HepG2 (cell line): Measurements from ENCODE around the gene WNT5B. TPM values are rescaled to one million over a fixed set of nuclear protein-coding genes. Genes with fewer than 3 reads are reported as not detected.

ENCODE experiments used
- ATAD3A ChIP-seq: sonication (generic); formaldehyde crosslinking; IDR thresholded peaks from 2 replicates; pipeline ENCODE4 v1.4.0; 2020; ENCODE audit warnings: missing genetic modification reagents
- BRCA1 ChIP-seq: sonication (generic); formaldehyde crosslinking; IDR thresholded peaks from 2 replicates; pipeline ENCODE4 v1.4.0; 2020; ENCODE audit warnings: missing genetic modification reagents
- ETS1 ChIP-seq: sonication (generic); formaldehyde crosslinking; IDR thresholded peaks from 2 replicates; pipeline ENCODE4 v1.4.0; 2020; ENCODE audit warnings: missing genetic modification reagents
- FOXA1 ChIP-seq, 2 experiments: fragments of 450-650 bp in 1 of 2; sonication (generic) in 1 of 2; formaldehyde crosslinking in 1 of 2; IDR thresholded peaks; 2 replicates each; pipeline versions ENCODE4 v1.4.0 to v1.6.1; 2016 to 2020; ENCODE audit warnings: missing genetic modification reagents in 1 of 2
- GLMP ChIP-seq: sonication (generic); formaldehyde crosslinking; IDR thresholded peaks from 2 replicates; pipeline ENCODE4 v1.9.0; 2021; ENCODE audit warnings: missing genetic modification reagents, mild to moderate bottlenecking, borderline replicate concordance
- MAFF ChIP-seq: IDR thresholded peaks from 2 replicates; pipeline ENCODE4 v1.6.1; 2011; ENCODE audit warnings: low read depth, low read length, improper control_type of control experiment
- NONO ChIP-seq, 2 experiments: fragments of 450-650 bp in 1 of 2; sonication (generic) in 1 of 2; formaldehyde crosslinking in 1 of 2; IDR thresholded peaks in 1 of 2; conservative IDR thresholded peaks in 1 of 2; 2 replicates each; pipeline versions ENCODE4 v1.6.1 to v1.8.0; 2017 to 2022; ENCODE audit warnings: mild to moderate bottlenecking in 1 of 2, missing genetic modification reagents in 1 of 2, moderate library complexity in 1 of 2
- ONECUT2 ChIP-seq: sonication (generic); formaldehyde crosslinking; IDR thresholded peaks from 2 replicates; pipeline ENCODE4 v1.4.0; 2020; ENCODE audit warnings: missing genetic modification reagents
- POLR2A ChIP-seq, 2 experiments: IDR thresholded peaks; 2 replicates each; pipeline ENCODE4 v1.6.1; 2011; ENCODE audit warnings: low read depth in 2 of 2, low read length in 2 of 2, mild to moderate bottlenecking in 1 of 2, moderate library complexity in 1 of 2; ENCODE audit not compliant: insufficient read depth in 1 of 2
- REST ChIP-seq, 2 experiments: IDR thresholded peaks; 2 replicates each; pipeline ENCODE4 v1.6.1; 2011 to 2012; ENCODE audit warnings: low read length in 2 of 2, borderline replicate concordance in 1 of 2, low read depth in 1 of 2, mild to moderate bottlenecking in 1 of 2, moderate library complexity in 1 of 2
- TBP ChIP-seq: sonication (generic); formaldehyde crosslinking; IDR thresholded peaks from 2 replicates; pipeline ENCODE4 v1.5.0; 2020; ENCODE audit warnings: missing genetic modification reagents
- ZBTB40 ChIP-seq, 2 experiments: fragments of 450-650 bp in 1 of 2; sonication (generic) in 1 of 2; formaldehyde crosslinking in 1 of 2; IDR thresholded peaks; 2 replicates each; pipeline versions ENCODE4 v1.6.1 to v1.8.0; 2016 to 2022; ENCODE audit warnings: antibody characterized with exemption in 1 of 2, mild to moderate bottlenecking in 1 of 2, missing genetic modification reagents in 1 of 2
- ZNF572 ChIP-seq: sonication (generic); formaldehyde crosslinking; IDR thresholded peaks from 2 replicates; pipeline ENCODE4 v1.5.1; 2020; ENCODE audit warnings: mild to moderate bottlenecking, missing genetic modification reagents
- polyA plus RNA-seq, 8 experiments: library from polyadenylated mRNA; depleted of rRNA in 3 of 8; stranded (reverse) in 7 of 8; unstranded in 1 of 8; fragments of >200 nt; fragmentation: Illumina TruSeq in 4 of 8; extraction: Trizol in 4 of 8; gene quantifications; 2 replicates each; pipeline versions ENCODE4 v1.2.1 to v1.2.3, GENCODE V29; 2011 to 2016; ENCODE audit warnings: low read depth in 4 of 8, missing spikeins in 1 of 8, mixed read lengths in 1 of 8; ENCODE audit not compliant: insufficient read depth in 1 of 8
- total RNA-seq, 5 experiments: library from RNA; depleted of rRNA; stranded (reverse); fragments of >200 nt; fragmentation: Illumina TruSeq; extraction: Trizol; gene quantifications; 2 replicates each; pipeline ENCODE4 v1.2.3, GENCODE V29; 2016; ENCODE audit warnings: low read depth in 1 of 5

The WNT5B gene
- total and polyA plus RNA-seq, 2 of the 13 experiments (the other 11 are each of a cell fraction or from before 2014, with no cell fraction given), result 0.04 TPM; not detected in 1

GRCh38 chr12:1690578-1691122, 61.6 kb downstream of the WNT5B start, which contains the start of gene ADIPOR2 (continued):
- TF ChIP-seq TBP, result peak; percentile 77; the same call in 1 of the 2 replicates
- TF ChIP-seq ZNF572 (CRISPR knock-in tag), result no peak
- TF ChIP-seq ZBTB40 (IDR thresholded peaks at IDR 0.05), result no peak
- no peak; the same call in 1 of the 2 replicates for TF ChIP-seq ZBTB40 (CRISPR knock-in tag; IDR thresholded peaks at IDR 0.05)
- no peak for TF ChIP-seq ETS1 (CRISPR knock-in tag)
- TF ChIP-seq BRCA1 (CRISPR knock-in tag), result no peak
- TF ChIP-seq ATAD3A, result no peak
- TF ChIP-seq FOXA1 (IDR thresholded peaks at IDR 0.05), result no peak
- TF ChIP-seq FOXA1 (CRISPR knock-in tag; IDR thresholded peaks at IDR 0.05), result no peak
- peak; percentile 78 to 90 for TF ChIP-seq POLR2A (IDR thresholded peaks at IDR 0.05; ENCODE audit: insufficient read depth in 1 of 2, low read depth in 2 of 2, low read length in 2 of 2)
- no peak for TF ChIP-seq GLMP (CRISPR knock-in tag)
- no peak for TF ChIP-seq REST (IDR thresholded peaks at IDR 0.05; ENCODE audit: borderline replicate concordance in 1 of 2, low read depth in 1 of 2, low read length in 2 of 2)
- TF ChIP-seq ONECUT2 (CRISPR knock-in tag), result no peak
- TF ChIP-seq MAFF, result no peak
- TF ChIP-seq NONO (IDR thresholded peaks at IDR 0.05), result no peak
- TF ChIP-seq NONO (CRISPR knock-in tag; conservative IDR thresholded peaks at IDR 0.05), result peak; percentile 82
